ENCODE results near the gene DRC3. TPM values are rescaled to one million over a fixed set of nuclear protein-coding genes. Genes with fewer than 3 reads are reported as not detected.

The DRC3 gene
- 1.7 TPM for total RNA-seq
- long read RNA-seq, partial matches to known transcripts: 0 of 11 reads
- long read RNA-seq, other reads (novel, unspliced or antisense): 10 of 11 reads

GRCh38 chr17:17972126-17972951 is at the start of gene DRC3, which contains the start of gene TOM1L2:
Gene DRC3, plus strand, starts transcription at chr17:17972862. Its CDS starts 4,737 bp downstream, at chr17:17977599.
Gene TOM1L2, minus strand, starts transcription at chr17:17972400. Its CDS starts 87 bp downstream, at chr17:17972313.
- Histone ChIP-seq H3K9me3 (replicated peaks) (no peaks in the 10 kb centered on the region), H3K36me3 (no peaks in the 10 kb centered on the region), H3K4me3 (peak within 1 kb of the TSS; percentile 97), H3K27ac (replicated peaks) (peak within 1 kb of the TSS; percentile 95), H3K27me3 (ENCODE audit: low read depth) (no peaks in the 10 kb centered on the region), H3K4me1 (peaks cover 56% of the 10 kb centered on the region)
- peak; percentile 45 for TF ChIP-seq CTCF (IDR thresholded peaks at IDR 0.05; ENCODE audit: borderline replicate concordance)
- DNase-seq: peak; percentile 100
- intact Hi-C loops (cut with micrococcal nuclease): no loop called here

DNA sequence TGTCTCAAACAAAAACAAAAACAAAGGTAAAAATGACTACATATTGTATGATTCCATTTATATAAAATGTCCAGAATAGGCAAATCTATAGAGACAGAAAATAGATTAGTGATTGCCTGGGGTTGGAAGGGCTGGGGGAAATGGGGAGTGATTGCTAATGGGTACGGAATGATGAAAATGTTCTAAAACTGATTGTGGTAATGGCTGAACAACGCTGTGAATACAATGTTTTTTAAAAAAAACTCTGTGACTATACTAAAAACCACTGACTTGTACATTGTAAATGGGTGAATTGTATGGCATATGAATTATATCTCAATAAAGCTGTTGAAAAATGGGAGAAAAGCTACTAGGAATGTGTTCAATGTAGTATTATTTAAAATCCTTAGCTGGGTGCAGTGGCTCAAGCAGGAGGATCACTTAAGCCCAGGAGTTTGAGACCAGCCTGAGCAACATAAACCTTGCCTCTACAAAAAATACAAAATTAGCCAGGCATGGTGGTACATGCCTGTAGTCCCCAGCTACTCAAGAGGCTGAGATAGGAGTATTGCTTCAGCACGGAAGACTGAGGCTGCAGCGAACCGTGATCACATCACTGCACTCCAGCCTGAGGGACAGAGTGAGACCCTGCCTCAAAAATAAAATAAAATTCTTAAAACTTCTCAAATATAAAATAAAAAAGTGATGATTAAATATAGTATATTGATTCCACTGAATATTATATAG is 48.4 kb upstream of the DRC3 start:
- Histone ChIP-seq H3K36me3 (no peaks in the 10 kb centered on the region), H3K4me3 (no peak overlapping the region), H3K9me3 (replicated peaks) (no peaks in the 10 kb centered on the region), H3K27me3 (ENCODE audit: low read depth) (no peaks in the 10 kb centered on the region), H3K4me1 (peaks cover 89% of the 10 kb centered on the region), H3K27ac (replicated peaks) (peak overlapping the region; percentile 86)
- no peak for DNase-seq
- intact Hi-C loops (cut with micrococcal nuclease): no loop called here
- TF ChIP-seq CTCF (IDR thresholded peaks at IDR 0.05; ENCODE audit: borderline replicate concordance): no peak

- Histone ChIP-seq H3K27me3 (ENCODE audit: low read depth) (no peaks in the 10 kb centered on the region), H3K4me3 (no peak overlapping the region), H3K4me1 (peaks cover 89% of the 10 kb centered on the region), H3K27ac (replicated peaks) (peak overlapping the region; percentile 86), H3K36me3 (no peaks in the 10 kb centered on the region), H3K9me3 (replicated peaks) (no peaks in the 10 kb centered on the region)
- intact Hi-C loops (cut with micrococcal nuclease): no loop called here
- TF ChIP-seq CTCF (IDR thresholded peaks at IDR 0.05; ENCODE audit: borderline replicate concordance): no peak
- DNase-seq: no peak
Observed at GRCh38 chr17:17924857-17925250, 47.8 kb upstream of the DRC3 start.

DNA sequence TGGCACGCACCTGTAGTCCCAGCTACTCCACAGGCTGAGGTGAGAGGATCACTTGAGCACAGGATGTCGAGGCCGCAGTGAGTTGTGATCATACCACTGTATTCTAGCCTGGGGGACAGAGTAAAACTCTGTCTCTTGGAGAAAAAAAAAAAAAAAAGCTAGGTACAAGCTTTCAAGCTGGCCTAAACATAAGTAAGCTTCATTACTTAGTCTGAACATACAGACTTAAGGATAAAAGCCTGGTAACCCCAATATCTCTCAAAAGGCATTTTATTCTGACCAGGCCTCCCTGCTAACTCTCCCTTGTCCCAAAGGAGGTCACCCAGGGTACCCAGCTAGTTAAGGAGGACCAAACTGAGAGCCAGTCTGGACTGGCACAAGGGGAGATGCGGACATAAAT is 46.6 kb upstream of the DRC3 start:
- H3K4me1 ChIP-seq: peaks cover 89% of the 10 kb centered on the region
- H3K4me3 ChIP-seq: no peak overlapping the region
- no peaks in the 10 kb centered on the region for H3K36me3 ChIP-seq
- no peak for TF ChIP-seq CTCF (IDR thresholded peaks at IDR 0.05; ENCODE audit: borderline replicate concordance)
- no peaks in the 10 kb centered on the region for H3K9me3 ChIP-seq (replicated peaks)
- intact Hi-C loops (cut with micrococcal nuclease): no loop called here
- H3K27me3 ChIP-seq (ENCODE audit: low read depth): no peaks in the 10 kb centered on the region
- peak overlapping the region; percentile 86 for H3K27ac ChIP-seq (replicated peaks)
- DNase-seq: no peak

- Histone ChIP-seq H3K4me3 (no peak overlapping the region), H3K36me3 (no peaks in the 10 kb centered on the region), H3K9me3 (replicated peaks) (no peaks in the 10 kb centered on the region), H3K27me3 (ENCODE audit: low read depth) (no peaks in the 10 kb centered on the region), H3K27ac (replicated peaks) (peak overlapping the region; percentile 86), H3K4me1 (peaks cover 89% of the 10 kb centered on the region)
- no peak for TF ChIP-seq CTCF (IDR thresholded peaks at IDR 0.05; ENCODE audit: borderline replicate concordance)
- intact Hi-C loops (cut with micrococcal nuclease): no loop called here
- DNase-seq: no peak
Observed at GRCh38 chr17:17926840-17927449, 45.7 kb upstream of the DRC3 start.

All from left ventricle myocardium inferior (tissue), 1 donor.